ENCODE measurements around the gene CD300LF. TPM values are rescaled to one million over a fixed set of nuclear protein-coding genes. Genes with fewer than 3 reads are reported as not detected.

The CD300LF gene
- total RNA-seq, 1 experiment from 2014 or later, result 2.4 TPM

- BruUV-seq (replicated peaks), result no TSS peak
- Mint-ChIP-seq H3K9me3 (ENCODE audit: unreplicated experiment) (no peaks in the 10 kb centered on the region), H3K4me1 (ENCODE audit: low read depth, unreplicated experiment) (peaks cover 6% of the 10 kb centered on the region), H3K27ac (ENCODE audit: unreplicated experiment) (no peak overlapping the region), H3K27me3 (ENCODE audit: insufficient read depth, unreplicated experiment) (no peaks in the 10 kb centered on the region), H3K4me3 (ENCODE audit: unreplicated experiment) (no peak overlapping the region), H3K36me3 (ENCODE audit: insufficient read depth, unreplicated experiment) (no peaks in the 10 kb centered on the region)
- TF ChIP-seq, protein P1, sequence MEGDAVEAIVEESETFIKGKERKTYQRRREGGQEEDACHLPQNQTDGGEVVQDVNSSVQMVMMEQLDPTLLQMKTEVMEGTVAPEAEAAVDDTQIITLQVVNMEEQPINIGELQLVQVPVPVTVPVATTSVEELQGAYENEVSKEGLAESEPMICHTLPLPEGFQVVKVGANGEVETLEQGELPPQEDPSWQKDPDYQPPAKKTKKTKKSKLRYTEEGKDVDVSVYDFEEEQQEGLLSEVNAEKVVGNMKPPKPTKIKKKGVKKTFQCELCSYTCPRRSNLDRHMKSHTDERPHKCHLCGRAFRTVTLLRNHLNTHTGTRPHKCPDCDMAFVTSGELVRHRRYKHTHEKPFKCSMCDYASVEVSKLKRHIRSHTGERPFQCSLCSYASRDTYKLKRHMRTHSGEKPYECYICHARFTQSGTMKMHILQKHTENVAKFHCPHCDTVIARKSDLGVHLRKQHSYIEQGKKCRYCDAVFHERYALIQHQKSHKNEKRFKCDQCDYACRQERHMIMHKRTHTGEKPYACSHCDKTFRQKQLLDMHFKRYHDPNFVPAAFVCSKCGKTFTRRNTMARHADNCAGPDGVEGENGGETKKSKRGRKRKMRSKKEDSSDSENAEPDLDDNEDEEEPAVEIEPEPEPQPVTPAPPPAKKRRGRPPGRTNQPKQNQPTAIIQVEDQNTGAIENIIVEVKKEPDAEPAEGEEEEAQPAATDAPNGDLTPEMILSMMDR (IDR thresholded peaks at IDR 0.05; ENCODE audit: insufficient read depth in 1 of 2, low read depth in 1 of 2, low read length in 1 of 2, severe bottlenecking in 1 of 2, unreplicated experiment in 1 of 2), result no peak
- CTCF ChIA-PET, result no interaction called here
- DNase-seq, result no peak
- Histone ChIP-seq H3K4me3 (ENCODE audit: low read depth, low read length) (no peak overlapping the region), H3K9me3 (0 out of 2 replicates have a peak, but pooled peaks cover 3% of the 10 kb centered on the region), H3K36me3 (ENCODE audit: control insufficient read depth, insufficient read depth, low read length) (no peaks in the 10 kb centered on the region), H3K27me3 (replicated peaks; ENCODE audit: control insufficient read depth, insufficient read depth, low read length) (no peaks in the 10 kb centered on the region), H3K4me1 (no peaks in the 10 kb centered on the region)
- POLR2A ChIA-PET, result no interaction called here
- intact Hi-C loops (cut with micrococcal nuclease; ENCODE audit: unreplicated experiment), result no loop called here
Observed at GRCh38 chr17:74728702-74729075, 16.0 kb upstream of the CD300LF start.

GRCh38 chr17:74728033-74728701 is 15.4 kb upstream of the CD300LF start:
- Mint-ChIP-seq H3K4me3 (ENCODE audit: unreplicated experiment) (no peak overlapping the region), H3K27ac (ENCODE audit: unreplicated experiment) (no peak overlapping the region), H3K36me3 (ENCODE audit: insufficient read depth, unreplicated experiment) (no peaks in the 10 kb centered on the region), H3K27me3 (ENCODE audit: insufficient read depth, unreplicated experiment) (no peaks in the 10 kb centered on the region), H3K9me3 (ENCODE audit: unreplicated experiment) (no peaks in the 10 kb centered on the region), H3K4me1 (ENCODE audit: low read depth, unreplicated experiment) (peaks cover 6% of the 10 kb centered on the region)
- Histone ChIP-seq H3K9me3 (0 out of 2 replicates have a peak, but pooled peaks cover 3% of the 10 kb centered on the region), H3K27me3 (replicated peaks; ENCODE audit: control insufficient read depth, insufficient read depth, low read length) (no peaks in the 10 kb centered on the region), H3K4me1 (no peaks in the 10 kb centered on the region), H3K36me3 (ENCODE audit: control insufficient read depth, insufficient read depth, low read length) (no peaks in the 10 kb centered on the region), H3K4me3 (ENCODE audit: low read depth, low read length) (no peak overlapping the region)
- TF ChIP-seq, protein P1 (IDR thresholded peaks at IDR 0.05; ENCODE audit: insufficient read depth in 1 of 2, low read depth in 1 of 2, low read length in 1 of 2, severe bottlenecking in 1 of 2, unreplicated experiment in 1 of 2), result no peak
- no TSS peak for BruUV-seq (replicated peaks)
- CTCF ChIA-PET, result no interaction called here
- no peak for DNase-seq
- intact Hi-C loops (cut with micrococcal nuclease; ENCODE audit: unreplicated experiment), result no loop called here
- POLR2A ChIA-PET, result no interaction called here

GRCh38 chr17:74725111-74725510 is 12.4 kb upstream of the CD300LF start:
- no peak overlapping the region for H3K4me3 ChIP-seq (ENCODE audit: low read depth, low read length)
- H3K27ac Mint-ChIP-seq (ENCODE audit: unreplicated experiment), result no peak overlapping the region
- no peaks in the 10 kb centered on the region for H3K27me3 Mint-ChIP-seq (ENCODE audit: insufficient read depth, unreplicated experiment)
- TF ChIP-seq, protein P1 (IDR thresholded peaks at IDR 0.05; ENCODE audit: insufficient read depth in 1 of 2, low read depth in 1 of 2, low read length in 1 of 2, severe bottlenecking in 1 of 2, unreplicated experiment in 1 of 2), result no peak
- H3K4me1 Mint-ChIP-seq (ENCODE audit: low read depth, unreplicated experiment), result peaks cover 6% of the 10 kb centered on the region
- CTCF ChIA-PET, result interaction anchor here (0.6 to 1.0 kb wide), 2 partner anchors 11 to 12 kb away, joined by 5 read pairs; partner anchors contain the start of gene RAB37
- intact Hi-C loops (cut with micrococcal nuclease; ENCODE audit: unreplicated experiment), result no loop called here
- H3K4me1 ChIP-seq, result peaks cover under 1% of the 10 kb centered on the region; the same call in 1 of the 2 replicates
- no TSS peak for BruUV-seq (replicated peaks)
- H3K36me3 Mint-ChIP-seq (ENCODE audit: insufficient read depth, unreplicated experiment), result no peaks in the 10 kb centered on the region
- H3K36me3 ChIP-seq (ENCODE audit: control insufficient read depth, insufficient read depth, low read length), result no peaks in the 10 kb centered on the region
- no peak for DNase-seq
- POLR2A ChIA-PET, result no interaction called here
- no peak overlapping the region for H3K4me3 Mint-ChIP-seq (ENCODE audit: unreplicated experiment)
- H3K9me3 ChIP-seq, result 0 out of 2 replicates have a peak, but pooled peaks cover 3% of the 10 kb centered on the region
- H3K9me3 Mint-ChIP-seq (ENCODE audit: unreplicated experiment), result no peaks in the 10 kb centered on the region
- no peaks in the 10 kb centered on the region for H3K27me3 ChIP-seq (replicated peaks; ENCODE audit: control insufficient read depth, insufficient read depth, low read length)
